Measurements from ENCODE around the gene AOPEP. TPM values are rescaled to one million over a fixed set of nuclear protein-coding genes. Genes with fewer than 3 reads are reported as not detected.

AOPEP gene
- total RNA-seq, 1 experiment from 2014 or later, result 15.0 TPM

DNA sequence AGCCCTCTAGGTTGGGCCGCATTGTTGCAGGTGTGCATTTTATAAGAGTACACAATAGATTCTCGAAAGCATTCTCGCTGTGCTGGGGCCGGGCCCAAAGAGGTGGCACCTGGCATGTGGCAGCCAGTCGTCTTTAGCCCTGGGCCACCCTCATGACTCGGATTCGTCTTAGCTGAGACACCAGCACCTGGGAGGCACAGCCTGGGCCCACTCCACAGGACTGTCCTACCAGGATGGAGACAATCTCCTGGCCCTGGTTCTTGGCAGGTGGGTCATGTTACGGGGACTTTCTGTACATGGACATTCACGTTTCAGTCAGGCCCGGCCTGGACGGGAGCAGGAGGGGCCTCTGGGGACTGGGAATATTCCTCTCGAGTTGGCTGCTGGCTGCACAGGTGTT, 378.5 kb downstream of the AOPEP start:
- H3K4me1 ChIP-seq (ENCODE audit: insufficient read depth, low read length), result no peaks in the 10 kb centered on the region
- no peak overlapping the region for H4K5ac ChIP-seq (ENCODE audit: insufficient read length, low read depth, low read length)
- H3K23ac ChIP-seq (ENCODE audit: insufficient read length, low read depth, low read length), result no peak overlapping the region
- Mint-ChIP-seq H3K4me3 (no peak overlapping the region), H3K9me3 (no peaks in the 10 kb centered on the region), H3K36me3 (ENCODE audit: insufficient read depth in 1 of 3, low read depth in 3 of 3) (peaks cover 0 to 5% (median 2%) of the 10 kb centered on the region in 3 experiments; a peak in 3 of 7 replicates), H3K4me1 (peaks cover 9% of the 10 kb centered on the region in 2 experiments), H3K27ac (no peak overlapping the region), H3K27me3 (ENCODE audit: low read depth) (no peaks in the 10 kb centered on the region)
- no peak overlapping the region for H4K91ac ChIP-seq (ENCODE audit: insufficient read length, low read depth, low read length)
- no peak overlapping the region for H3K18ac ChIP-seq (ENCODE audit: insufficient read length, low read depth, low read length)
- no peak overlapping the region for H3K9ac ChIP-seq (ENCODE audit: extremely low read depth, insufficient read length, low read length)
- H3K14ac ChIP-seq (ENCODE audit: insufficient read depth, low read length), result no peak overlapping the region
- H2BK120ac ChIP-seq (ENCODE audit: low read depth, low read length, poor library complexity, severe bottlenecking), result no peak overlapping the region
- H2BK15ac ChIP-seq (ENCODE audit: low read depth, low read length), result no peak overlapping the region
- no peaks in the 10 kb centered on the region for H4K20me1 ChIP-seq (ENCODE audit: control insufficient read depth, insufficient read depth, insufficient read length)
- no peak overlapping the region for H3K4me2 ChIP-seq (ENCODE audit: insufficient read depth, insufficient read length, low read length)
- no peak overlapping the region for H2BK12ac ChIP-seq (ENCODE audit: insufficient read length, low read depth, low read length)
- TF ChIP-seq, protein P1, sequence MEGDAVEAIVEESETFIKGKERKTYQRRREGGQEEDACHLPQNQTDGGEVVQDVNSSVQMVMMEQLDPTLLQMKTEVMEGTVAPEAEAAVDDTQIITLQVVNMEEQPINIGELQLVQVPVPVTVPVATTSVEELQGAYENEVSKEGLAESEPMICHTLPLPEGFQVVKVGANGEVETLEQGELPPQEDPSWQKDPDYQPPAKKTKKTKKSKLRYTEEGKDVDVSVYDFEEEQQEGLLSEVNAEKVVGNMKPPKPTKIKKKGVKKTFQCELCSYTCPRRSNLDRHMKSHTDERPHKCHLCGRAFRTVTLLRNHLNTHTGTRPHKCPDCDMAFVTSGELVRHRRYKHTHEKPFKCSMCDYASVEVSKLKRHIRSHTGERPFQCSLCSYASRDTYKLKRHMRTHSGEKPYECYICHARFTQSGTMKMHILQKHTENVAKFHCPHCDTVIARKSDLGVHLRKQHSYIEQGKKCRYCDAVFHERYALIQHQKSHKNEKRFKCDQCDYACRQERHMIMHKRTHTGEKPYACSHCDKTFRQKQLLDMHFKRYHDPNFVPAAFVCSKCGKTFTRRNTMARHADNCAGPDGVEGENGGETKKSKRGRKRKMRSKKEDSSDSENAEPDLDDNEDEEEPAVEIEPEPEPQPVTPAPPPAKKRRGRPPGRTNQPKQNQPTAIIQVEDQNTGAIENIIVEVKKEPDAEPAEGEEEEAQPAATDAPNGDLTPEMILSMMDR (conservative IDR thresholded peaks at IDR 0.05), result no peak
- H2BK20ac ChIP-seq (ENCODE audit: low read depth, low read length, poor library complexity, severe bottlenecking), result no peak overlapping the region
- no peak overlapping the region for H3K56ac ChIP-seq (ENCODE audit: insufficient read length, low read depth, low read length)
- DNase-seq, result no peak
- H3K23me2 ChIP-seq (ENCODE audit: insufficient read length, low read depth, low read length, poor library complexity, severe bottlenecking), result no peaks in the 10 kb centered on the region
- no CpG with 5 or more reads among the region's 12 CpGs for WGBS (ENCODE audit: extremely low coverage, insufficient read length, low lambda C conversion rate)
- no peak overlapping the region for H3K27ac ChIP-seq (ENCODE audit: insufficient read length, low read depth, low read length)
- H3K79me2 ChIP-seq (ENCODE audit: insufficient read depth, low read length), result no peaks in the 10 kb centered on the region
- H4K8ac ChIP-seq (replicated peaks; ENCODE audit: insufficient read length, low read depth, low read length), result no peak overlapping the region
- no peaks in the 10 kb centered on the region for H3K9me3 ChIP-seq (ENCODE audit: control insufficient read depth, low read depth, low read length)
- H2AFZ ChIP-seq (ENCODE audit: low read length), result no peak overlapping the region
- H2BK5ac ChIP-seq (ENCODE audit: insufficient read length, low read length), result no peak overlapping the region
- no peak overlapping the region for H3K4ac ChIP-seq (ENCODE audit: low read depth, low read length)
- no peaks in the 10 kb centered on the region for H3K79me1 ChIP-seq (ENCODE audit: insufficient read depth, low read depth, low read length, poor library complexity, severe bottlenecking)
- H3K27me3 ChIP-seq (ENCODE audit: insufficient read depth, low read length), result no peaks in the 10 kb centered on the region
- no peak overlapping the region for H2AK5ac ChIP-seq (ENCODE audit: insufficient read length, low read length)
- H3T11ph ChIP-seq (ENCODE audit: low read length), result no peak overlapping the region
